GM21619 (cell line): ENCODE measurements around the gene DNMT3A.
"Not testable (repeated sequence)": the region's sequence is repeated elsewhere in the genome, so short reads cannot be mapped to it uniquely, and the experiment has no call there.

ENCODE experiments used
- ATAC-seq: cut with Tn5 transposase; IDR thresholded peaks from one replicate; pipeline ENCODE4 v1.9.1; 2021; ENCODE audit not compliant: unreplicated experiment

Gene DNMT3A

DNA sequence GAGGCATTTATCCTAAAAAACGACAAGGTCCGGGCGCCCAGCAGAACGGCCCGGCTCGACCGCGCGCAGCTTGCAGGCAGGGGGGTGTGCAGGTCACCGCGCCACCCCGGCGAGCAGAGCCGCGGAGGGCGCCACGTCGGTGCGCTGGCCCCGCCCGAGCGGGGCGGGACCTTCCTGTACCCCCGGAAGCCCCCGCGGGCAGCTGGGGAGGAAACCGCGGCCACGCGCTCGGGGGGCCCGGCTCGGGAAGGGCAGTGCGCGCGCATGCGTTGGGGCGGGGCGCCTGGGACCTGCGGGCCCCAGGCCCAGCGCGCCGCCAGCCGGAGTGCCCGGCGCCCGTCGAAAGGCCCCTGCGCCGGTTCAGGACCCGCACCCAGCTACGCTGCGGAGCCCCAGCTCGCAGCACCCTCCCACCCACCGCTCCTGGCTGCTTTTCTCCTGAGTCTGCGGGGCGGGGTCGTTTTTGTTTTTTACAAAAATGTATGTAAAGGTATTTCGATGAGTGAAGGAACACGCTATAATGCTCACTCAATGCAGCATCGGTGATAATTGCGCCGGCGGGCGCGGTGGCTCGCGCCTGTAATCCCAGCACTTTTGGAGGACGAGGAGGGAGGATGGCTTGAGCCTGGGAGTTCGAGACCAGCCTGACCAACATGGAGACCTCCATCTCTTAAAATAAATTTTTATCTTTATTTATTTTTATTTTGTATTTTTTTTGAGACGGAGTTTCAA, 125.6 kb downstream of the DNMT3A start:
- peak; percentile 73 for ATAC-seq

DNA sequence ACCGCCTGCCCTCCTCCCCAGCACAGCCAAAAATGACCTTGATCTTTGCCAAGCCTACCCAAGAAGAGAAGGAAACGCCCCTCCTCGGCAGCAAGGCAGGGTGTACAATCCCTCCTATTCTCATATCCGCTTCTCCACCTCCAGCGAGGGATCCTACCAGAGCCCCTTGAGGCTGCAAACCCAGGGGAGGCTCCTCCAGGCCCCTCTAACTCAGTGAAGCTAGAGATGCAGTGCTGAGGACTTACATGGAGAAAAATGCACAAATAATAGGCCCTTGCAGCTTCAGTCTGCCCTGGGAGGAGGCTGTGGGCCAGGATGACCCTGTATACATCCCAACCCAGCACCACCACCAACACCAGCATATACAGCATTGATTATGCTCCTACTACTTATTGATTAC, 126.5 kb downstream of the DNMT3A start:
- no peak for ATAC-seq

DNA sequence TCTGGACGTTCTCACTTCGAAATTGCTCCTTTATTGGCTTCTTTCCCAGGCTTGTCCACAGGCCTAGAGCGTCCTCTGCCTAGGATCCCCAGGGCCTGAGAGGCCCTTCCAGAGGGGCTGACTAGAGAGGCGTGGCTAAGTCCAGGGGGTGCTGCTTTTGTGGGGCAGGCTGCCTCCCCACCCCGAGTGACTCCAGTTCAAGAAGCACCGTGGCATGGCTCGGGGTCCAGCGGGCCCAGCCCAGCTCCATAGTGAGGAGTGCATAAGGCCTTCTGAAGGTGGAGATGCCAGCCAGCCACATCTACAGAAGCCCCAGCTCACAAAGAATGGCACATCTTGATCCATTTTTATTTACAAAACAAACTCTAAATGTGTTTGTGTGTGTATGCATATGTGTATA, 128.5 kb downstream of the DNMT3A start:
- no peak for ATAC-seq

DNA sequence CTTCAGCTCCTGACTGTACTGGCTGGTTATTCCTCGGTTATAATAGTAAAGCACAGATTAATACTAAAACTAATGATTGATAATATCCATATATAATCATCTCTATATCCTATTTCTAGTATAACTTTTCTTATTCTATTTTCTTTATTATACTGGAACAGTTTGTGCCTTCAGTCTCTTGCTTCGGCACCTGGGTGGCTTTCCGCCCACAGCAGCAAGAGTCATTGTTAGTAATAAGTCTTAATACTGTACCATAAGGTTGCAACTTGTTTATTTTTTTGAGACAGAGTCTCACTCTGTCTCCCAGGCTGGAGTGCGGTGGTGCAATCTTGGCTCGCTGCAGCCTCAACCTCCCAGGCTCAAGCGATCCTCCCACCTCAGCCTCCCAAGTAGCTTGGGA, 130.8 kb downstream of the DNMT3A start:
- not testable (repeated sequence) for ATAC-seq

DNA sequence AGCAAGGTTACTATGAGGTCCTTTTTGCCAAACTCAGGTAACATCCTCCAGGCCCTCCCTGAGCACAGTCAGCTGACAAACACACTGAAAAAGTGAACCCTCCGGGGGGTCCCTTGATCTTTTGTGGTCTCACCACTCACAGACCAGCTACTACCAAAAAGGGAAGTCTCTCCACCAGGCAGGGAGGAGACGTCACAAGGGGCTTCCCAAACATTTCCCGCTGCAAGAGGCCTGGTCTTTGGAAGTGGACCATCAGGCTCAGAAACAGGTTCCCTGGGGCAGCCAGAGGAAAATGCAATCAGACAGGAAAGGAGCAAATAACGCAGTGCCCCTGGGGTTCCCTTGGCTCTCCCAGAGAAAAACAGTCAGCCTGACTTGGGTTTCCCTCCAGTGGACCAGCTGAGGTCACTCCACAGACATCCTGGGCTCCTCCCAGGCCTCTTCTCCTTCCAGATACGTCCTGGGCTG, 134.6 kb downstream of the DNMT3A start:
- no peak for ATAC-seq

DNA sequence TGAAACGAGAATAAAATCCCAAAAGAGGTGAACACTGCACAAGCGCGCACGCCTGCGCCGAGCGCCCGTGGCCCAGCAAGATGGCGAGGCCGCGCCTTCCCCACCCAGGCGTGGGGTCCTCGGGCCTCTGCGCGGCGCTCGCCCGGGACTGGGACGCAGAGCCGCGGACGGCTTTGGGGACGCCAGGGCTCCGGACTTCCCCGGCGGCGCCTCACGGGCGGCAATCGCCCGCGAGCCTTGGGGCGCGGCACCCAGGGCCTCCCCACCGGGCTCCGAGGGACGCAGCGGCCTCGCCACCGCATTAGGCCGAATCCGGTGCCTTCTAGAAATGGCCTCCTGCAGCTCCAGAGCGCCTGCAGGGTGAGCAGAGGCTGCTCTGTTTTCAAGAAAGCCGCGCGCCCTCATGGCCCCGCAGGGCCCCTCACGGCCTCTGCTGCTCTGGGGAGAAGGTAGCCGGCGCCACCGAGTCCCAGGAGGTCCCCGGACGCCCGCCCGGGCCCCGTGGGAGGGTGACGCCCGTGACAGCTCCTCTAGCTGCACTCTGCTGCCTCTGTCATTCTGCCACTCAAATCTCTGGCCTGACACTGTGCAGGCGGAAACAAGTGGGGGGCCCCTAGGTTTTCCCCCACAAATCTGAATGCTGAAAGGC, 137.4 kb downstream of the DNMT3A start:
- ATAC-seq = no peak

DNA sequence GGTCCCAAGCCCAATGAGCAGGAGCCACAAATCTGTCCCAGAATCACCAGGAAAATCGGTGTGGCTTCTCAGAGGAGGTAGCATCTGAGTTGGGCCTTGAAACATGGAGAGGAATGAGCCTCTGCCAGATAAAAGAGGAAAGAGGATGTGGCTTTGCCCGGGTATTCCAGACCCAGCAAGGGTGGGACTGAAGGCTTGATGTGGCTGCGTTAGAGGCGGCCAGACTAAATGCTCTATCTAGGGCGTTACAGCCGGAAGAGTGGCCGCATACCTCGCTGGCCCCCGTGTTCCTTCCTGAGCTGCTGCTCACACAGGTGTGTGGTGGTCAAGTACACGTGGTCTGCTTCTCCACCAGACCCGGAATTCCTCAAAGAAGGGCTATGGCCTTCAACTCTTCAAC, 139.4 kb downstream of the DNMT3A start:
- no peak for ATAC-seq

DNA sequence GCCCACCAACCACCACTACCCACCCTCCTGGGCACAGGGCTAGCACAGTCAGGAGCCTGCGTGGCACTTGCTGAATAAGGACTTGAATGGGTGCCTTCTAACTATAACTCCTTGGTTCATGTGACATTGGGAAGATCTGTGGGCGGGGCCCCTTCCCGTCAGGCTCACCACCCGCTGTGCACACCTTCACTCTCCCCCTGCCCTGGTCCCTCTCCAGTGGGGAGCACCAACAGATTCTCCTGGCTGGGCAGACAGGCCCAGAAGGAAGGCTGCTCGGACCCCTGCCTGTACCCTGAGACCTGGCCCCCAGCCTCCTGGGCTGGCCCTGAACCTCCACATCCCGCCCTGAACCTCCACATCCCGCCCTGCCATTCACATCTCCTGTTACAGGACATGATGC, 139.9 kb downstream of the DNMT3A start:
- no peak for ATAC-seq

DNA sequence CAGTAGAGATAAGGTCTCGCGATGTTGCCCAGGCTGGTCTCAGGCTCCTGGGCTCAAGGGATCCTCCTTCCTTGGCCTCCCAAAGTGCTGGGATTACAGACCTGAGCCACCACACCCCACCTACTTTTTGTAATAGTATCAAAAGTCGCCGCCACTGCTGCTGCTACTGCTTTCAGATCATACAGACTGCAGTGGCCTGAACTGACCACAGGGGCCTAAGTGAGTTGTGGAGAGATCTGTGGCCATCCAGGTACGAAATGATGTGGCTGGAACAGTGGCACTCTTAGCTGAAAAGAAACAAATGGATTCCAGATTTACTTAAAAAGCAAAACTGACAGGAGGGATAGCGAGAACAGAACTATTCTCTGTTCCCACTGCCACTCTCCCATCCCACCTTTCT, 140.5 kb downstream of the DNMT3A start:
- no peak for ATAC-seq

DNA sequence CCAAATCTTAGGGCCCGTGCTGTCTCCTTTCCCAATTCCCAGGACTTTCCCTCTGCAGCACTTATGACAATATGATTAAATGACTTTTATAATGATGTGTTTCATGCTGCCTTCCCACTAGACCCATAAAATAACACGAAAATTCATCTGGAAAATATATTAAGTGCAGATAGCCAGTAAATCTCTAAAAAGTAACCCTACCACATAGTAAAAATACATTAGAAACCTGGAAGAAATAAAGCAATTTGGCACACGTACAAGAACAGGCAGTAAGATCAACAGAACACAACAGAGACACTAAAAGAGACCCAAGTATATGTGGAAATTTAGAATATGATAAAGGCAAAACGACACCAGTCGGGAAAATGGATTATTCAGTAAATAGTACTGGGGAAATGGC, 143.1 kb downstream of the DNMT3A start:
- no peak for ATAC-seq

DNA sequence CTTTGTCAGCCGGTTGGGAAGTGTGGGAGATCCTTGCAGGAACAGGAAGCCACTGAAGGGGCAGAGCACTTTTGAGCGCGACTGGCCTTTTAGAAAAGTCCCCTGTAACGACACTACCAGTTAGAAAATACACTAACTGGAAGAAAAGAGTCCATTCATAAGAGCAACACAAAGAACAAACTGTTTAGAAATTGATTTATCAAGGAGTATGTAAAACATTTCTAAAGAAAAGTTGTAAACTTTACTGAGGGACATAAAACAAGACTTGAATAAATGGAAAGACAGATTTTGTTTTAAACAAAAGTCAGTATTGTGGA, 143.6 kb downstream of the DNMT3A start:
- no peak for ATAC-seq

DNA sequence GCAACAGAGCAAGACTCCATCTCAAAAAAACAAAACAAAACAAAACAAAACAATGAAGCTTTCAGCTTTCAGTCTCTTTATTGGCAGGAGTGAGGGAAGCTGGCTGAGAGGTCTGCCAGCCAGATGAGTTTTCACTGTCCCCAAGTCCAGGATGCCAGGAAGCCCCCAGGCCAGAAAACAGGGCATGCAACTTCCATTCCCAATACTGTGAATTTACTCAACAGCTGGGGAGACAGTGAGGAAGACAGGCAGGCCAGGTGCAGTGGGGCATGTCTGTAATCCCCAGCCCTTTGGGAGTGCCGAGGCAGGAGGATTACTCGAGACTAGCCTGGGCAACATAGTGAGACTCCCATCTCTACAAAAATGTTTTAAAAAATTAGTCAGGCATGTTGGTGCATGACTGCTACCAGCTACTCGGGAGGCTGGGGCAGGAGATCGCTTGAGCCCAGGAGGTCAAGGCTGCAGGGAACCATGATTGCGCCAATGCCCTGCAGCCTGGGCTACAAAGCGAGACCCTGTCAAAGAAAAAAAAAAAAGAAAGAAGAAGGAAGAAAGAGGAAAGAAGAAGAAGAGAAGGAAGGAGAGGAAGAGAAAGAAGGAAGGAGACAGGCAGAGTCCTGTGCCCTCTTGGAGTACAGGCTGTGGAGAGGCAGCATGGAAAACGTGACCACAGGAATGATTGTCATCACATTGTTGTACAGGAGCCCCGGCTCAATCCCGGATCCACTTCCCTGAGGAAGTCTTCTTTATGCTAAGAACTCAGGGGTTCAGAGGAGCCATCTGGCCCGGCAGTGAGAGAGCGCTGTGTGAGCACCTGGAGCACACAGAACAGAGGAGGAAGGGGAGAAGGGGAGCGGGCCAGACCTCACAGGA, 144.2 kb downstream of the DNMT3A start:
- ATAC-seq = no peak

DNA sequence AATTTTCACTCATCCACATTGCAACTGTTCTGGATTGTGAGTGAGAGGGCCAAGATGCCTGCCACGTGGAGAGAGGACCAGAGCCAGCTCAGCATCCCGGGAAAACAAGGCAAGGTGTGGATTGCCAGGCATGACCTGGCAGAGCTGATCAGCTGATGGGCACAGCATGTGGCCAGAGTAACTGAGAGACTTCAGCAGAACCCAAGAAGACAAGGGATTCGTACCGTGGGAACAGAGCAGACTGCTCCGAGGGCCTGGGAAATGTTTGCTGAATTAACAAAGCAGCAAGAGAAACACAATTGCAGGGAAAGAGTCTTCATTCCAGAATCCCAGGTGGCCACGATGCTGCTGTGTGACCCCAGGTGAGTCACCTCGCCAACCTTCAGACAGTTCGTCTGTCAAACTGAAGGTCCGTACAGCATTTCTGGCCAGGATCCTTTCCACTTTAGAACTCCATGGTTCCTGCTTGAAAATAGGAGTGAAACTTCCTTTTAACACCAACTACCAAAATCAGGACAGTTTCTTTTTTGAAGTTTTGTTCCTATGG, 147.1 kb downstream of the DNMT3A start:
- no peak for ATAC-seq

DNA sequence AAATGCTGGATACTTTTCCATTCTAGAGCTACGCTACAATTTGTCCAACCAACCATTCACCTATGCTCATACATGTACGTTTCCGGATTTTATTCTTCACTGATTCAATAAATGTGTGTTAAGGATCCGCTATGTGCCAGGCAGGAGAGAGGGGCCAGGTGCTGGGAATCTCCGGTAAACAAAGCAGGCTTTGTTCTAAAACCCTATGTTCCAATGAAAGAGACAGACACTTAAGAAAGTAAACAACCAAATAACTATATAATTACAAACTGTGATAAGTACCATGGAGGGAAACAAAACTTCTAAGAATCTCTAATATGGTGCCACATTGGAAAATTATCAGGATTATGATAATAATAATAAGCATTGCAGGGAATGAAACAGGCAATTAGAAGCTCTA, 151.2 kb downstream of the DNMT3A start:
- no peak for ATAC-seq

DNA sequence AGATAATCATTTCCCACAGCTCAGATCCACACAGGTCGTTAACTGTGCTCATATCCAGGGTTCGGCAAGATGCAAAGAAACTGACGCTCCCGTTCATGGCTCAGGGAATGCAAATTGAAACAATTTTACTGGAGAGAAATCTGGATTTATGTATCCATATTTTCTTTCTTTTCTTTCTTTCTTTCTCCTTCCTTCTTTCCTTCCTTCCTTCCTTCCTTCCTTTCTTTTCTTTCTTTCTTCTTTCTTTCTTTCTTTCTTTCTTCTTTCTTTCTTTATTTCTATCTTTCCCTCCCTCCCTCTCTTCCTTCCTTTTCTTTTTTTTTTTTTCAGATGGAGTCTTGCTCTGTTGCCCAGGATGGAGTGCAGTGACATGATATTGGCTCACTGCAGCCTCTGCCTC, 153.3 kb downstream of the DNMT3A start:
- no peak for ATAC-seq

DNA sequence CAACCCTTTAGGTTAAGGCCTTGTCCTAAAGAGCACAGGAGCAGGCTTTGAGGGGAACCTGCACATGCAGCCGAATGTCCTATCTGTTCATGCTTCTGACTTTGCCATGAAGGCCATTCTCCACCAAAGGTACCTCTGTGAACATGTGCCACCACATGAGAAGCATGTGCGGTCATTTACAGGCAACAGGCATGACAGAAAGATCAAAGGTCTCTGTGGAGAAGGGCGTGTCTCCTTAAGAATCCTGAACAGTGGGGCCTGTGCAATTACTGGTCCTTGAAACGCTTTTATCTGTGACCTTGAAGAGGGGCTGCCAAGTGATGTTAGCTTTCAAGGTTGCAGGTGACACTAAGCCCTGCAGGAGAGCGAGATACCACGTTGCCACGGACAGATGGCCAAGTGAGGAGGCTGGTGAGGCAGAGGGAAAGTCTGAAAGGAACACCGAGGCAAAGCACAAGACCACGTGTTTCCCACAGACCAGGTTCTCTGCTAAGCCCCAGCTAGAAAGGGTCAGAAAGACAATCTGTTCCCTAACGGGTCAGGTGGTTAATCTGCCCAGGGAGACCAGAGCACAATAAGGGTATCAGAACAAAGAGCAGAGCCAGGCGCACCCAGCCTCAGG, 153.9 kb downstream of the DNMT3A start:
- ATAC-seq = no peak

DNA sequence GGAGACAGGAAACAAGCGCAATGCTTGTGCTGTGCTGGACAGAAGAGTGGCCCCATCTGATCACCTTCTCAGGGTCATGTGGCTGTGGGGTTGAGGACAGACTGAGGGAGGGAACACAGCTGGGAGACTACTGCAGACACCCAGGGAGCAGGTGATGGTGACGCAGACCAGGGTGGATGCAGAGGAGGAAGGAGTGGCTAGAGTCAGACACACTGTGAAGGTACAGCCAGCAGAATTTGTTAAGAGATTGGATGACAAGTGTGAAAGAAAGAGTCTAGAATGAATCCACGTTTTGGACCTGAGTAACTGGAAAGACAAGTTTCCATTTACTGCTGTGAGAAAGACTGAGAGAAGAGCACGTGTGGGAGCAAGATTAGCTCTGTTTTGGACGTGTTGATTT, 157.5 kb downstream of the DNMT3A start:
- no peak for ATAC-seq

DNA sequence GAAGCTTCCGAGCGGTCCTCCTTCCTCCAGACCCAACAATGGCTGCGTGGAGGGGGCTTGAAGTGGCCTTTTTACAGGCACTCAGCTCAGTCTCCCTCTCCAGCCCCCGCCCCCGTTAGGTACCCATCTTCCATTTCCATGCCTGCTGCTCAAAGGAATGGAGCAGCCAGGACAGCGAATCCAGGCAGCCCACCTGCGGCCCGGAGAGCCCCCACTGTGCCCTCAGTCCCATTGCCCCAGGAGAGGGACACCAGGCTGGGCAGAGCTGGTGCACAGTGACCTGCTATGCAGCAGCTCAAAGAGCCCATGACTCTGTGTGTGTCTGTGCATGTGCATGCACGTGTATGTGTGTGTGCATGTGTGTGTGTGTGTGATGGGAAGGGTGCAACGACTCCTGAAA, 162.7 kb downstream of the DNMT3A start:
- ATAC-seq = no peak
